SK-N-SH (cell line): Measurements from ENCODE around the gene CACNG3.
A peak's percentile ranks its signal among the peaks of the same experiment; 100 is the strongest.

ENCODE experiments used
- CHD2 ChIP-seq: fragments of 150-350 bp; IDR thresholded peaks from 2 replicates; pipeline ENCODE4 v1.6.1; 2018; ENCODE audit warnings: low read length; ENCODE audit not compliant: partially characterized antibody
- EZH2phosphoT487 ChIP-seq: fragments of 200-600 bp; sonication (generic); IDR thresholded peaks from 2 replicates; pipeline ENCODE4 v1.6.1; 2017; ENCODE audit warnings: low read depth, mixed run types, mild to moderate bottlenecking, antibody characterized with exemption, moderate library complexity, borderline replicate concordance
- GABPA ChIP-seq: IDR thresholded peaks from 2 replicates; pipeline ENCODE4 v1.4.0; 2012; ENCODE audit warnings: low read depth, mild to moderate bottlenecking
- JUND ChIP-seq: IDR thresholded peaks from 2 replicates; pipeline ENCODE4 v1.4.0; 2012
- MAX ChIP-seq: IDR thresholded peaks from 2 replicates; pipeline ENCODE4 v1.4.0; 2012; ENCODE audit warnings: low read depth
- NRF1 ChIP-seq: IDR thresholded peaks from 2 replicates; pipeline ENCODE4 v1.6.1; 2012; ENCODE audit warnings: low read depth, mild to moderate bottlenecking, low read length
- POLR2AphosphoS5 ChIP-seq: IDR thresholded peaks from 2 replicates; pipeline ENCODE4 v1.6.1; 2012; ENCODE audit warnings: low read depth, low read length
- TAF1 ChIP-seq: IDR thresholded peaks from 2 replicates; pipeline ENCODE4 v1.6.1; 2012; ENCODE audit warnings: low read depth, mild to moderate bottlenecking, low read length, moderate library complexity, borderline replicate concordance
- TEAD4 ChIP-seq: IDR thresholded peaks from 2 replicates; pipeline ENCODE4 v1.4.0; 2012; ENCODE audit warnings: mild to moderate bottlenecking, borderline replicate concordance; ENCODE audit not compliant: insufficient read depth
- YY1 ChIP-seq: IDR thresholded peaks from 2 replicates; pipeline ENCODE4 v1.4.0; 2012; ENCODE audit warnings: low read depth, mild to moderate bottlenecking
- ZBTB33 ChIP-seq: IDR thresholded peaks from 2 replicates; pipeline ENCODE4 v1.4.0; 2012; ENCODE audit warnings: low read depth, borderline replicate concordance
- TF ChIP-seq, protein P1 (sequence below): IDR thresholded peaks from 2 replicates; pipeline ENCODE4 v1.4.0; 2012; ENCODE audit warnings: low read depth, borderline replicate concordance
- TF ChIP-seq, protein P2 (sequence below): fragments of 200-600 bp; sonication (generic); IDR thresholded peaks from 2 replicates; pipeline ENCODE4 v1.6.1; 2017; ENCODE audit warnings: antibody characterized with exemption, mild to moderate bottlenecking, moderate library complexity
- TF ChIP-seq, protein P3 (sequence below): IDR thresholded peaks from 2 replicates; pipeline ENCODE4 v1.6.1; 2012; ENCODE audit warnings: mild to moderate bottlenecking, low read depth, low read length, moderate library complexity

DNA sequence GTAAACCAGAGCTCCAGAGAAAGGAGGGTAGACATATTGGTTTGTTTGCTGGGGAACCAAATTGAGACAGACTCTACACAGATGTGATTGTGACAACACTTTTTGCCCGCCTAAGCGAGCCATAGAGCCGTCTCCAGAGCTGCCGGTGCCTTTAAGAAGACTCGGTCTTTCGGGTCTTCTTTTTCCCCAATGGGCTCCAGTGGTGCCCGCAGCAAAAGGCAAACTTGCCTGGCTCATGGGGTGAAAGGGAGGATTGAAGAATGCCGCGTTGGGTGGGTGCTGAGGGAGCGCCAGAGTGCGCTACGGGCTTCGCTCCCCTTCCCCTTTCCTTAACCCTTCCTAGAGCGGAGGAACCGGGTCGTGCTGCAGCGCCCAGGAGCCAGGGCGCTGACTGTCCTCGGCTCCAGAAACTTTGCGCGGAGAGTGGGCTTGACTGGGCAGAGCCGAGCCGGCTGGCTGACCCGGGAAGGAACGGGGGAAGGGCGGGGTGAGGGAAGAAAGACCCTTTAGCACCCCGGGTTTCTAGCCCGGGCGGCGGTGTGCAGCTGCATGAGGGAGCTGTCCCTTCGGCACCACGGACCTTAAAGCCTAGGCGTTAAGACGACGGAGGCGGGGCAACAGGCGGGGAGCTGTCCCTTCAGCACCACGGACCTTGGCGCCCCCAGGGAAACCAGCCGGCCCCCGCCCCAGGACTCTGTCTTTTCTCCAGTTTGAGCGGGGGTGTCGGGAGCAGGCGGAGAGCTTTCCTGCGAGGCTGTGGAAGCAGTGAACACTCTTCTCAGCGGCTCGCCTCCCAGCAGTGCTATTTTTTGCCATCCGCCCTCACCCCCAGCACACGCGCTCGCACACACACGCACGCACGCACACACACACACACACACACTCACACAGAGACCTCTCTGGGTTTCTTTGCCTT, at the start of gene CACNG3:
- TF ChIP-seq, protein P1, sequence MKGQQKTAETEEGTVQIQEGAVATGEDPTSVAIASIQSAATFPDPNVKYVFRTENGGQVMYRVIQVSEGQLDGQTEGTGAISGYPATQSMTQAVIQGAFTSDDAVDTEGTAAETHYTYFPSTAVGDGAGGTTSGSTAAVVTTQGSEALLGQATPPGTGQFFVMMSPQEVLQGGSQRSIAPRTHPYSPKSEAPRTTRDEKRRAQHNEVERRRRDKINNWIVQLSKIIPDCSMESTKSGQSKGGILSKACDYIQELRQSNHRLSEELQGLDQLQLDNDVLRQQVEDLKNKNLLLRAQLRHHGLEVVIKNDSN: no peak
- TF ChIP-seq TAF1 (no peak), MAX (no peak), EZH2phosphoT487 (no peak), CHD2 (no peak), ZBTB33 (no peak), POLR2AphosphoS5 (no peak), JUND (no peak), GABPA (no peak), TEAD4 (no peak), NRF1 (no peak), YY1 (no peak)
- TF ChIP-seq, protein P2, sequence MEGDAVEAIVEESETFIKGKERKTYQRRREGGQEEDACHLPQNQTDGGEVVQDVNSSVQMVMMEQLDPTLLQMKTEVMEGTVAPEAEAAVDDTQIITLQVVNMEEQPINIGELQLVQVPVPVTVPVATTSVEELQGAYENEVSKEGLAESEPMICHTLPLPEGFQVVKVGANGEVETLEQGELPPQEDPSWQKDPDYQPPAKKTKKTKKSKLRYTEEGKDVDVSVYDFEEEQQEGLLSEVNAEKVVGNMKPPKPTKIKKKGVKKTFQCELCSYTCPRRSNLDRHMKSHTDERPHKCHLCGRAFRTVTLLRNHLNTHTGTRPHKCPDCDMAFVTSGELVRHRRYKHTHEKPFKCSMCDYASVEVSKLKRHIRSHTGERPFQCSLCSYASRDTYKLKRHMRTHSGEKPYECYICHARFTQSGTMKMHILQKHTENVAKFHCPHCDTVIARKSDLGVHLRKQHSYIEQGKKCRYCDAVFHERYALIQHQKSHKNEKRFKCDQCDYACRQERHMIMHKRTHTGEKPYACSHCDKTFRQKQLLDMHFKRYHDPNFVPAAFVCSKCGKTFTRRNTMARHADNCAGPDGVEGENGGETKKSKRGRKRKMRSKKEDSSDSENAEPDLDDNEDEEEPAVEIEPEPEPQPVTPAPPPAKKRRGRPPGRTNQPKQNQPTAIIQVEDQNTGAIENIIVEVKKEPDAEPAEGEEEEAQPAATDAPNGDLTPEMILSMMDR: no peak
- TF ChIP-seq, protein P3, sequence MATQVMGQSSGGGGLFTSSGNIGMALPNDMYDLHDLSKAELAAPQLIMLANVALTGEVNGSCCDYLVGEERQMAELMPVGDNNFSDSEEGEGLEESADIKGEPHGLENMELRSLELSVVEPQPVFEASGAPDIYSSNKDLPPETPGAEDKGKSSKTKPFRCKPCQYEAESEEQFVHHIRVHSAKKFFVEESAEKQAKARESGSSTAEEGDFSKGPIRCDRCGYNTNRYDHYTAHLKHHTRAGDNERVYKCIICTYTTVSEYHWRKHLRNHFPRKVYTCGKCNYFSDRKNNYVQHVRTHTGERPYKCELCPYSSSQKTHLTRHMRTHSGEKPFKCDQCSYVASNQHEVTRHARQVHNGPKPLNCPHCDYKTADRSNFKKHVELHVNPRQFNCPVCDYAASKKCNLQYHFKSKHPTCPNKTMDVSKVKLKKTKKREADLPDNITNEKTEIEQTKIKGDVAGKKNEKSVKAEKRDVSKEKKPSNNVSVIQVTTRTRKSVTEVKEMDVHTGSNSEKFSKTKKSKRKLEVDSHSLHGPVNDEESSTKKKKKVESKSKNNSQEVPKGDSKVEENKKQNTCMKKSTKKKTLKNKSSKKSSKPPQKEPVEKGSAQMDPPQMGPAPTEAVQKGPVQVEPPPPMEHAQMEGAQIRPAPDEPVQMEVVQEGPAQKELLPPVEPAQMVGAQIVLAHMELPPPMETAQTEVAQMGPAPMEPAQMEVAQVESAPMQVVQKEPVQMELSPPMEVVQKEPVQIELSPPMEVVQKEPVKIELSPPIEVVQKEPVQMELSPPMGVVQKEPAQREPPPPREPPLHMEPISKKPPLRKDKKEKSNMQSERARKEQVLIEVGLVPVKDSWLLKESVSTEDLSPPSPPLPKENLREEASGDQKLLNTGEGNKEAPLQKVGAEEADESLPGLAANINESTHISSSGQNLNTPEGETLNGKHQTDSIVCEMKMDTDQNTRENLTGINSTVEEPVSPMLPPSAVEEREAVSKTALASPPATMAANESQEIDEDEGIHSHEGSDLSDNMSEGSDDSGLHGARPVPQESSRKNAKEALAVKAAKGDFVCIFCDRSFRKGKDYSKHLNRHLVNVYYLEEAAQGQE: peak; percentile 93
